ENCODE measurements around the gene SAMD4B.
"Not testable (repeated sequence)": the region's sequence is repeated elsewhere in the genome, so short reads cannot be mapped to it uniquely, and the experiment has no call there.

SAMD4B gene

DNA sequence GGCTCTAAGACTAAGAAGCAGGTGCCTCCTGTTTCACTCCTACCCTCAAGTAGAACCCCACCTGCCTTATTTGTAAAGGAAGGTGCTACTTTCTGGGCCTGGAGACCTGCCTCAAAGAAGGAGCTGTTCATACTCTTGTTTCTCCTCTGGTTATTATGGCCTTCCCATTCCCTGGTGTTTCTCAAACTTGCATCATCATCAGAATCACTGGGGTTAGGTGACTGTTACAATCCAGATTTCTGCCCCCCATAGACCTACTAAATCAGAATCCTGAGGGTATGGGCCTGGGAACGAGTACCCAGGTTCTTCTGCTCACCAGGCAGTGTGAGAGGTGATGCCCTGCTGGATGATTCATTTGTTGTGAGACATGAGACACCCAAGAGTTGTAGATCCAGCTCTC is 18.4 kb downstream of the SAMD4B start:
- H3K4me3 ChIP-seq (ENCODE audit: low read length), result no peak overlapping the region
- H3K36me3 ChIP-seq (ENCODE audit: insufficient read depth, low read depth, low read length), result peaks cover 73% of the 10 kb centered on the region
- no peaks in the 10 kb centered on the region for H3K9me3 ChIP-seq (ENCODE audit: insufficient read depth, low read depth, low read length)
- no peak overlapping the region for H3K9ac ChIP-seq (ENCODE audit: low read depth, low read length)
- H3K27me3 ChIP-seq (ENCODE audit: insufficient read depth, low read length), result no peaks in the 10 kb centered on the region
- H3K4me1 ChIP-seq (ENCODE audit: insufficient read depth, low read length), result no peaks in the 10 kb centered on the region
- H3K27ac ChIP-seq (ENCODE audit: low read length), result no peak overlapping the region

GRCh38 chr19:39362682-39363657 is 20.7 kb downstream of the SAMD4B start:
- H3K36me3 ChIP-seq (ENCODE audit: insufficient read depth, low read depth, low read length), result peaks cover 64% of the 10 kb centered on the region
- H3K4me3 ChIP-seq (ENCODE audit: low read length), result no peak overlapping the region
- H3K4me1 ChIP-seq (ENCODE audit: insufficient read depth, low read length), result no peaks in the 10 kb centered on the region
- H3K9me3 ChIP-seq (ENCODE audit: insufficient read depth, low read depth, low read length), result no peaks in the 10 kb centered on the region
- H3K27ac ChIP-seq (ENCODE audit: low read length), result no peak overlapping the region
- H3K9ac ChIP-seq (ENCODE audit: low read depth, low read length), result no peak overlapping the region
- H3K27me3 ChIP-seq (ENCODE audit: insufficient read depth, low read length), result no peaks in the 10 kb centered on the region

GRCh38 chr19:39363901-39364457 is 21.8 kb downstream of the SAMD4B start:
- peaks cover 63% of the 10 kb centered on the region for H3K36me3 ChIP-seq (ENCODE audit: insufficient read depth, low read depth, low read length)
- H3K9ac ChIP-seq (ENCODE audit: low read depth, low read length), result no peak overlapping the region
- no peaks in the 10 kb centered on the region for H3K4me1 ChIP-seq (ENCODE audit: insufficient read depth, low read length)
- no peak overlapping the region for H3K27ac ChIP-seq (ENCODE audit: low read length)
- H3K4me3 ChIP-seq (ENCODE audit: low read length), result no peak overlapping the region
- no peaks in the 10 kb centered on the region for H3K27me3 ChIP-seq (ENCODE audit: insufficient read depth, low read length)
- no peaks in the 10 kb centered on the region for H3K9me3 ChIP-seq (ENCODE audit: insufficient read depth, low read depth, low read length)

DNA sequence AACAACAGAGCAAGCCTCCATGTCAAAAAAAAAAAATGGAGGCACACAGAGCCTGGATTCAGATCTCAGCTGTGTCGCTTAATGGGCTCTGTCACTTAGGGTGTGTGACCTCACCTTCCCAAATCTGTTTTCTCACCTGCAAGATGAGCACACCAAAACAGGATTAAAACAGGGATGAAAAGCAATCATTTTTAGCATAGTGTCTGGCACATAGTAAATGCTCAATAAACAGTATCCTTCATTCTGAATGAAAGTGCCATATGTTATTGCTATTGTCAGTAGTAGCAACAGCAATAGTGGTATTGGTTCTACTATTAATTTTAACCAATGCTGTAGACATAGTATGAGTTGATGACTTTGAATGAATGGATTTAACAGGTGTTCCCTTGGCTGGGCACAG is 23.3 kb downstream of the SAMD4B start:
- no peak overlapping the region for H3K4me3 ChIP-seq (ENCODE audit: low read length)
- H3K27ac ChIP-seq (ENCODE audit: low read length), result no peak overlapping the region
- no peak overlapping the region for H3K9ac ChIP-seq (ENCODE audit: low read depth, low read length)
- no peaks in the 10 kb centered on the region for H3K27me3 ChIP-seq (ENCODE audit: insufficient read depth, low read length)
- no peaks in the 10 kb centered on the region for H3K4me1 ChIP-seq (ENCODE audit: insufficient read depth, low read length)
- H3K36me3 ChIP-seq (ENCODE audit: insufficient read depth, low read depth, low read length), result peaks cover 66% of the 10 kb centered on the region
- H3K9me3 ChIP-seq (ENCODE audit: insufficient read depth, low read depth, low read length), result no peaks in the 10 kb centered on the region

- no peaks in the 10 kb centered on the region for H3K27me3 ChIP-seq (ENCODE audit: insufficient read depth, low read length)
- no peak overlapping the region for H3K9ac ChIP-seq (ENCODE audit: low read depth, low read length)
- H3K9me3 ChIP-seq (ENCODE audit: insufficient read depth, low read depth, low read length), result no peaks in the 10 kb centered on the region
- no peak overlapping the region for H3K27ac ChIP-seq (ENCODE audit: low read length)
- peaks cover 72% of the 10 kb centered on the region for H3K36me3 ChIP-seq (ENCODE audit: insufficient read depth, low read depth, low read length)
- H3K4me1 ChIP-seq (ENCODE audit: insufficient read depth, low read length), result no peaks in the 10 kb centered on the region
- H3K4me3 ChIP-seq (ENCODE audit: low read length), result no peak overlapping the region
Observed at GRCh38 chr19:39369200-39369599, 27.0 kb downstream of the SAMD4B start.

GRCh38 chr19:39370735-39371134 is 28.5 kb downstream of the SAMD4B start:
- no peaks in the 10 kb centered on the region for H3K4me1 ChIP-seq (ENCODE audit: insufficient read depth, low read length)
- H3K9me3 ChIP-seq (ENCODE audit: insufficient read depth, low read depth, low read length), result no peaks in the 10 kb centered on the region
- no peak overlapping the region for H3K27ac ChIP-seq (ENCODE audit: low read length)
- H3K4me3 ChIP-seq (ENCODE audit: low read length), result no peak overlapping the region
- no peak overlapping the region for H3K9ac ChIP-seq (ENCODE audit: low read depth, low read length)
- H3K27me3 ChIP-seq (ENCODE audit: insufficient read depth, low read length), result no peaks in the 10 kb centered on the region
- H3K36me3 ChIP-seq (ENCODE audit: insufficient read depth, low read depth, low read length), result peaks cover 79% of the 10 kb centered on the region

GRCh38 chr19:39372047-39372802 is 30.0 kb downstream of the SAMD4B start:
- no peak overlapping the region for H3K9ac ChIP-seq (ENCODE audit: low read depth, low read length)
- H3K9me3 ChIP-seq (ENCODE audit: insufficient read depth, low read depth, low read length), result no peaks in the 10 kb centered on the region
- H3K27ac ChIP-seq (ENCODE audit: low read length), result no peak overlapping the region
- H3K4me3 ChIP-seq (ENCODE audit: low read length), result no peak overlapping the region
- no peaks in the 10 kb centered on the region for H3K27me3 ChIP-seq (ENCODE audit: insufficient read depth, low read length)
- H3K36me3 ChIP-seq (ENCODE audit: insufficient read depth, low read depth, low read length), result peaks cover 81% of the 10 kb centered on the region
- H3K4me1 ChIP-seq (ENCODE audit: insufficient read depth, low read length), result no peaks in the 10 kb centered on the region

- Histone ChIP-seq H3K9ac (ENCODE audit: low read depth, low read length) (no peak overlapping the region), H3K4me3 (ENCODE audit: low read length) (no peak overlapping the region), H3K27me3 (ENCODE audit: insufficient read depth, low read length) (no peaks in the 10 kb centered on the region), H3K27ac (ENCODE audit: low read length) (no peak overlapping the region), H3K36me3 (ENCODE audit: insufficient read depth, low read depth, low read length) (peaks cover 88% of the 10 kb centered on the region), H3K4me1 (ENCODE audit: insufficient read depth, low read length) (no peaks in the 10 kb centered on the region), H3K9me3 (ENCODE audit: insufficient read depth, low read depth, low read length) (no peaks in the 10 kb centered on the region)
Observed at GRCh38 chr19:39372941-39373340, 30.7 kb downstream of the SAMD4B start.

GRCh38 chr19:39375929-39376328 is 33.7 kb downstream of the SAMD4B start:
- Histone ChIP-seq H3K27ac (ENCODE audit: low read length) (no peak overlapping the region), H3K4me3 (ENCODE audit: low read length) (no peak overlapping the region), H3K9ac (ENCODE audit: low read depth, low read length) (no peak overlapping the region), H3K9me3 (ENCODE audit: insufficient read depth, low read depth, low read length) (no peaks in the 10 kb centered on the region), H3K4me1 (ENCODE audit: insufficient read depth, low read length) (no peaks in the 10 kb centered on the region), H3K36me3 (ENCODE audit: insufficient read depth, low read depth, low read length) (peaks cover 89% of the 10 kb centered on the region), H3K27me3 (ENCODE audit: insufficient read depth, low read length) (no peaks in the 10 kb centered on the region)

GRCh38 chr19:39377373-39378362 is 35.4 kb downstream of the SAMD4B start:
- Histone ChIP-seq H3K36me3 (ENCODE audit: insufficient read depth, low read depth, low read length) (peaks cover 89% of the 10 kb centered on the region), H3K27ac (ENCODE audit: low read length) (no peak overlapping the region), H3K4me1 (ENCODE audit: insufficient read depth, low read length) (no peaks in the 10 kb centered on the region), H3K4me3 (ENCODE audit: low read length) (no peak overlapping the region), H3K9ac (ENCODE audit: low read depth, low read length) (no peak overlapping the region), H3K27me3 (ENCODE audit: insufficient read depth, low read length) (no peaks in the 10 kb centered on the region), H3K9me3 (ENCODE audit: insufficient read depth, low read depth, low read length) (no peaks in the 10 kb centered on the region)

DNA sequence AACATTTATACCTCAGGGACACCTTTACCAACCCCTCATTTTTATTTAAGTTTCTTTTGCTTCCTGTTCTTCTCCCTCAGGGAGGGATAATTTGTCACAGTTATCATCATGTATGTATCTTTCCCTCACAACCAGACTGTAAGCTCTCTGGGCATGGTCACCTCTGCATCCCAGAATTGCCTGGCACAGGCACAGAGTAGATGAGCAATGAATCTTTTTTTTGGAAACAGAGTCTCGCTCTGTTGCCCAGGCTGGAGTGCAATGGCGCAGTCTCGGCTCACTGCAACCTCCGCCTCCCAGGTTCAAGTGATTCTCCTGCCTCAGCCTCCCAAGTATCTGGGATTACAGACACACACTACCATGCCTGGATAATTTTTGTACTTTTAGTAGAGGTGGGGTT is 37.1 kb downstream of the SAMD4B start:
- not testable (repeated sequence) for H3K9me3 ChIP-seq (ENCODE audit: insufficient read depth, low read depth, low read length); H3K27me3 ChIP-seq (ENCODE audit: insufficient read depth, low read length); H3K27ac ChIP-seq (ENCODE audit: low read length); H3K9ac ChIP-seq (ENCODE audit: low read depth, low read length); H3K4me3 ChIP-seq (ENCODE audit: low read length); H3K4me1 ChIP-seq (ENCODE audit: insufficient read depth, low read length)
- peaks cover 96% of the 10 kb centered on the region for H3K36me3 ChIP-seq (ENCODE audit: insufficient read depth, low read depth, low read length)

Data from iPS-20b (cell line).